Bronchus fibroblast of lung (primary cell): ENCODE measurements around the gene MEGF10. TPM values are rescaled to one million over a fixed set of nuclear protein-coding genes. Genes with fewer than 3 reads are reported as not detected.

Experiments used
- total RNA-seq: library from RNA; depleted of rRNA; stranded (reverse); fragments of >200 nt; gene quantifications from 2 replicates; pipeline ENCODE4 v1.2.3, GENCODE V29; 2015

MEGF10 gene
- under 0.01 TPM in 1 of 2 replicates, not detected in the other for total RNA-seq

GRCh38 chr5:127290019-127290945, at the start of gene MEGF10:
Gene MEGF10 (plus strand): TSS chr5:127290796. CDS start chr5:127331309, 40,513 bp downstream.

Other genes starting within 250 kb of the MEGF10 start
- 2.0 and 2.2 TPM in 2 replicates for gene C5orf63, start 217.3 kb upstream of the MEGF10 start, total RNA-seq
- gene PRRC1, start 226.8 kb downstream of the MEGF10 start, total RNA-seq = 37.7 and 45.0 TPM in 2 replicates